Stimulated activated memory B cell treated with anti-CD40 and anti-IgM and Interleukin-4, amounts not matched to agents 10 μg/mL and 1 μg/mL and 100 μg/mL, for 72 hours (primary cell): ENCODE results near the gene KLRD1.
"Not testable (repeated sequence)": the region's sequence is repeated elsewhere in the genome, so short reads cannot be mapped to it uniquely, and the experiment has no call there.

Source experiments
- ATAC-seq: fragments of 150-1000 bp; cut with Tn5 transposase; 2 replicates; pipeline ENCODE4 v1.10.0; 2021
- H3K27ac Mint-ChIP-seq: one replicate; pipeline ENCODE4 v1.8.0; 2022; ENCODE audit warnings: mild to moderate bottlenecking, mixed read lengths
- H3K27me3 Mint-ChIP-seq: one replicate; pipeline ENCODE4 v1.8.0; 2022; ENCODE audit warnings: mixed read lengths
- H3K36me3 Mint-ChIP-seq: one replicate; pipeline ENCODE4 v1.8.0; 2022; ENCODE audit warnings: mixed read lengths
- H3K4me1 Mint-ChIP-seq: one replicate; pipeline ENCODE4 v1.8.0; 2022; ENCODE audit warnings: mixed read lengths
- H3K4me3 Mint-ChIP-seq: one replicate; pipeline ENCODE4 v1.8.0; 2022; ENCODE audit warnings: mild to moderate bottlenecking, moderate library complexity, mixed read lengths
- H3K9me3 Mint-ChIP-seq: one replicate; pipeline ENCODE4 v1.8.0; 2022; ENCODE audit warnings: mixed read lengths

The KLRD1 gene

DNA sequence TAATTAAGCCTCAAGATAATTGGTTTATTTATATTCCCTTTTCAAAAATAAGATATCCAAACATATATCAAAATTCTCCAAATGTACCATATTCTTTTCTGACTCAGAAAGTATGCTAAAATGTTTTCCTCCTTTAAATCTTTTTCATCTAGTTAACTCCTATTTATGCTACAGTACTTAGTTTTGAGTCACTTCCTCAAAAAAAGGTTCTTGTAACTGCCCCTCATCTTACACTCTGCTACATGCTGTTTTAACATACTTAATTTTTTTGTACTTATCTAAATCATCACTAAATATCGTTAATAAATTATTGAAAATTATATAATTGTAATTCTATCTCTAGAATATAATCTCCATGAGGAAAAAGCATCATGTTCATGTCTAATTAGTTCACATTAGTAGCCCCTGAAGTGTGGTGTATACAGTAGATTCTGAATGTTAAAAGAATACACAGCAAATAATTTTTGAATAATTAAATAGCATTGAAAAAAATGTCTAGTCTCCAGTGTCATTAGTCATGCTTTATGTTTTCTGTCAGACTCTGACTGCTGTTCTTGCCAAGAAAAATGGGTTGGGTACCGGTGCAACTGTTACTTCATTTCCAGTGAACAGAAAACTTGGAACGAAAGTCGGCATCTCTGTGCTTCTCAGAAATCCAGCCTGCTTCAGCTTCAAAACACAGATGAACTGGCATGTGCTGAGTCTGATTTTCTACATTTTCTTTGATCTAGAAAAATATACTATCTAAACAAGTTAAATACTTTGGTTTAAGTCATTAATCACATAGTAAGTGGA, 3.5 kb downstream of the KLRD1 start:
- no peak overlapping the region for H3K4me3 Mint-ChIP-seq
- no peaks in the 10 kb centered on the region for H3K9me3 Mint-ChIP-seq
- no peaks in the 10 kb centered on the region for H3K27me3 Mint-ChIP-seq
- ATAC-seq = no peak
- no peaks in the 10 kb centered on the region for H3K4me1 Mint-ChIP-seq
- H3K27ac Mint-ChIP-seq = no peak overlapping the region
- no peaks in the 10 kb centered on the region for H3K36me3 Mint-ChIP-seq

DNA sequence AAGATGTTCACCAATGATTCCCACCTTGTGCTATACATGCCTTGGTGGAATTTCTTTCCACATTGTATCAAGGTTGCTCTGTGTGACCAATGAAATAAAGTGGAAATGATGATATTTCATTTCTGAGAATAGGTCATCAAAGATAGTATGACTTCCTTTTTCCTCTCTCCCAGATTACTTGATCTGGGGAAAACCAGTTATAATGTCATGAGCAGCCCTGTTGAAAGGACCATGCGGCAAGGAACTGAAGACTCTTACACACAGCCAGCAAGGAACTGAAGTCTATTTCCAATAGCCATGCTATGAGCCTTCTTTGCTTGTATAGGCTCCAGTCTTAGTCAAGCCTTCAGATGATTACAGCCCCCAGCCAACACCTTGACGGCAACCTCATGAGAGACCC, 11.7 kb downstream of the KLRD1 start:
- no peaks in the 10 kb centered on the region for H3K36me3 Mint-ChIP-seq
- H3K4me1 Mint-ChIP-seq = peaks cover 10% of the 10 kb centered on the region
- H3K27me3 Mint-ChIP-seq = peaks cover 16% of the 10 kb centered on the region
- no peak overlapping the region for H3K4me3 Mint-ChIP-seq
- no peak for ATAC-seq
- H3K9me3 Mint-ChIP-seq = no peaks in the 10 kb centered on the region
- no peak overlapping the region for H3K27ac Mint-ChIP-seq

DNA sequence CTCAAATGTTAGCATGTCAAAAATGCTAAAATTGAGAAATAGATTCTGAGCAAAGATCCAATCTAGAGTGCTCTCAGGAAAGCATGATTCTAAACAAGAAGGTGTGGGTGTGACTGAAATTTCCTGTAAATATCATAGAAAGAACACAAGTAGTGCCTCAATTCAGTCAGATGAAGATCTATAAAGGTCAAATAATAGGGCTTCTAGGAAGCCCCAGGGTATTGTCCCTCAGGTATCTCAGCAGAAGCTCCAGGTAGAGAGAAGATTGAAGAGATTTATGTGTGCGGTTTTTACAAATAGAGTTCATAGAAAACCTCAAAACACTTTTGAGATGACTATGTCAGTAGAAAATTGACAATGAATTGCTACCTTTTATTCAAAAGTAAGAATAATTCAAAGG, 13.0 kb downstream of the KLRD1 start:
- H3K4me3 Mint-ChIP-seq = no peak overlapping the region
- peak; percentile 70 for ATAC-seq
- peaks cover 10% of the 10 kb centered on the region for H3K4me1 Mint-ChIP-seq
- peaks cover 23% of the 10 kb centered on the region for H3K27me3 Mint-ChIP-seq
- no peaks in the 10 kb centered on the region for H3K9me3 Mint-ChIP-seq
- no peak overlapping the region for H3K27ac Mint-ChIP-seq
- H3K36me3 Mint-ChIP-seq = no peaks in the 10 kb centered on the region

DNA sequence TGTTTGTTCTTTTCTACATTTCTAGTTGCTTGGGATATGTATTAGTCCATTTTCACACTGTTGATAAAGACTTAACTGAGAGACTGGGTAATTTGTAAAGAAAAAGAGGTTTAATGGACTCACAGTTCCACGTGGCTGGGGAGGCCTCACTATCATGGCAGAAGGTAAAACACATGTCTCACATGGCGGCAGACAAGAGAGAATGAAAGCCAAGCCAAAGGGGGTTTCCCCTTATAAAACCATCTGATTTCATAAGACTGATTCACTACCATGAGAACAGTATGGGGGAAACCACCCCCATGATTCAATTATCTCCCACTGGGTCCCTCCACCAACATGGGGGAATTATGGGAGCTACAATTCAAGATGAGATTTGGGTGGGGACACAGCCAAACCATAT, 21.0 kb downstream of the KLRD1 start:
- not testable (repeated sequence) for H3K4me1 Mint-ChIP-seq, H3K36me3 Mint-ChIP-seq, H3K9me3 Mint-ChIP-seq, H3K27ac Mint-ChIP-seq, ATAC-seq, H3K4me3 Mint-ChIP-seq
- H3K27me3 Mint-ChIP-seq = peaks cover 14% of the 10 kb centered on the region

DNA sequence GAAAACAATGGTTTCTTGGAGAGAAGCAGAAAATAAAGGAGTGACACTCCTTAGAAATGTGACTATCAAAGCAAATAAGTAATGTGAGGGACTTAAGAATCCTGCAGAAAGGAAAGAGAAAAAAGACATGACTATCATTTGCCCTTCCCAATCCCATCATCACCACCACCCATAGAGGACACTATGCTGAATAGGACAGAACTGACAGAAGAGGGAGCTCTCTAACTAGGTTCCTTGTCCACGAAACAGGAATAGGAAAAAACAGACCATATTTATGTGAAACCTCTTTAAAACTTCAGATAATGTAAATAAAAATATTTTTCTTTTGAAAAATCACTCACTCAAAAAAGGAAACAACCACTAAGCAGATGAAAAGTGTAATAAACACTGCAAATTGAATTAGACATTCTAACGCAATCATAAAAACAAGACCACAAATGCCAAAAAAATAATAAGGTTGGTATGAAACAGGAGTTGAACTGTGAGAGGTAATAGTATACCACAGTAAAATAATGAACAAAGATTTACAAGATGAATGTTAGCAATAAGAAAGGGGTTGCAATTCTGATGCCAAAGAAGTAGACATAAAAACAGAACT, 24.1 kb downstream of the KLRD1 start:
- Mint-ChIP-seq H3K4me1 (no peaks in the 10 kb centered on the region), H3K36me3 (no peaks in the 10 kb centered on the region), H3K9me3 (no peaks in the 10 kb centered on the region), H3K27ac (no peak overlapping the region), H3K4me3 (no peak overlapping the region), H3K27me3 (no peaks in the 10 kb centered on the region)
- no peak for ATAC-seq

DNA sequence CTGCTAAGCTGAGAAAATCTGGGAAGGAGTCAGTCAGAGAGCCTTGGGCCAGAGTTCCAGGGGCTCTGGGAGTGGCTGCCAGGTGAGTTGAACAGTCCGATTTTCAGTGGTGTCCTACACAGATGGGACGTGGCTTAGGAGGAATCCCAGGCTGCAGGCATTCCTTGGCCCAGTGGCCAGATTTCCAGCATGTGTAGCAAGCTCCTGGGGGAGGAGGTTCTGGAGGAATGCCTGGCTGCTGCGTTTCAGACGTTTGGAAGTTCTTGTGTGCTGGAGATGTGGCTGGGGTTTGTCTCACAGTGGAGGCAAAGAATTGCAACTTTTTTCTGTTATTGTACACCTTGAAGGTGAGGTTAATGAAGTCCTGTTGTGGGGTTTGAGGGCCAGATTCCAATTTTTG, 28.5 kb downstream of the KLRD1 start:
- not testable (repeated sequence) for H3K4me3 Mint-ChIP-seq, H3K27me3 Mint-ChIP-seq, H3K36me3 Mint-ChIP-seq, ATAC-seq, H3K4me1 Mint-ChIP-seq, H3K9me3 Mint-ChIP-seq, H3K27ac Mint-ChIP-seq

DNA sequence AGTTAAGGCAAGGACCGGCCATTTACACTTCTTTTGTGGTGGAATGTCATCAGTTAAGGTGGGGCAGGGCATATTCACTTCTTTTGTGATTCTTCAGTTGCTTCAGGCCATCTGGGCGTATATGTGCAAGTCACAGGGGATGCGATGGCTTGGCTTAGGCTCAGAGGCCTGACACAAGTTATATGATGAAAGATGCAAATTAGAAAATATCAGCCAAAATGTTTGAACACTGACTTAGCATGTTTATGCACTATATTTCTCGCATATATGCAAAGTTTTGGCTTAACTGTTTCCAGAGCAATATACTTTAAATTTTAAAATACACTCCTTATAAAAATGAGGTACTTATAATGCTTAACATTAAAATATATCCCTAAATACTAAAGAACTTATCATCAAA, 30.8 kb downstream of the KLRD1 start:
- not testable (repeated sequence) for H3K4me1 Mint-ChIP-seq, H3K27me3 Mint-ChIP-seq, H3K4me3 Mint-ChIP-seq, H3K27ac Mint-ChIP-seq, ATAC-seq, H3K36me3 Mint-ChIP-seq, H3K9me3 Mint-ChIP-seq

DNA sequence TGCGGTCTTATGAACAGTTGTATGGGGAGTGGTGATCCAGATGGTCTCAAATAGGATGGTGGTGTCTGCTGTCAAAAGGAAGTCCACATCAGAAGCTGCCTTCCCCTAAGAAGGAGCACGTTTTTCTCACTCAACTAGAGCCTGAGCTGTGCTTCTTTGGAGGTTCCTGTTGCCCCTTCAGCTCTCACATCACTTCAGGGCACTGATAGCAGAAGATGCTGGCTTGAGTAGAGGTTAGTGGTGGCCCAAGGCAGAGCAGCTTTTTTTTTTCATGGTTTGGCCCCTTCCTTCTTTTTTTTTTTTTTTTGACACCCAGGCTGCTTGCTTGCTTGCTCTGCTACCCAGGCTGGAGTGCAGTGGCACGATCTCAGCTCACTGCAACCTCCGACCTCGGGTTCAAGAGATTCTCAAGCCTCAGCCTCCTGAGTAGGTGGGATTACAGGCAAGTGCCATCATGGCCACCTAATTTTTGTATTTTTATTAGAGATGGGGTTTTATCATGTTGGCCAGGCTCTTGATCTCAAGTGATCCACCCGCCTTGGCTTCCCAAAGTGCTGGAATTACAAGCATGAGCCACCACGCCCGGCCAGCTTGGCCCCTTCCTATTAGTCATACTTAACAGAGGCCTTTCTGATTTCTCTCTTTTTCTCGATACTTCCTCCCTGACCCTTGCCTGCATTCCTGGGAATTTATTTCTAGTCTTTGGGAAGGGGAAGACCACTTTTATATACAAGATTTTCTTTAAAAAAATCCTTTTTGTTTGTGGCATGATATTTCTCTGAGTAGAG, 31.6 kb downstream of the KLRD1 start:
- H3K4me3 Mint-ChIP-seq = no peak overlapping the region
- no peaks in the 10 kb centered on the region for H3K36me3 Mint-ChIP-seq
- H3K9me3 Mint-ChIP-seq = peaks cover 7% of the 10 kb centered on the region
- H3K27ac Mint-ChIP-seq = no peak overlapping the region
- peaks cover 8% of the 10 kb centered on the region for H3K4me1 Mint-ChIP-seq
- no peak for ATAC-seq
- no peaks in the 10 kb centered on the region for H3K27me3 Mint-ChIP-seq

DNA sequence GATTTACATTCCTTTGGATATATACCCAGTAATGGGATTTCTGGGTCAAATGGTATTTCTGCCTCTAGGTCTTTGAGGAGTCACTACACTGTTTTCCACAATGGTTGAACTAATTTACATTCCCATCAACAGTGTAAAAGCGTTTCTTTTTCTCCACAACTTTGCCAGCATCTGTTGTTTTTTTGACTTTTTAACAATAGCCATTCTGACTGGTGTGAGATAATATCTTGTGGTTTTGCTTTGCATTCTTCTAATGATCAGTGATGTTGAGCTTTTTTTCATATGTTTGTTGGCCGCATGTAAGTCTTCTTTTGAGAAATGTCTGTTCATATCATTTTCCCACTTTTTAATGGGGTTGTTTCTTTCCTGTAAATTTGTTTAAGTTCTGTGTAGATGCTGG, 33.3 kb downstream of the KLRD1 start:
- H3K27ac Mint-ChIP-seq, ATAC-seq, H3K36me3 Mint-ChIP-seq, H3K4me3 Mint-ChIP-seq, H3K9me3 Mint-ChIP-seq, H3K4me1 Mint-ChIP-seq, H3K27me3 Mint-ChIP-seq: not testable (repeated sequence)

DNA sequence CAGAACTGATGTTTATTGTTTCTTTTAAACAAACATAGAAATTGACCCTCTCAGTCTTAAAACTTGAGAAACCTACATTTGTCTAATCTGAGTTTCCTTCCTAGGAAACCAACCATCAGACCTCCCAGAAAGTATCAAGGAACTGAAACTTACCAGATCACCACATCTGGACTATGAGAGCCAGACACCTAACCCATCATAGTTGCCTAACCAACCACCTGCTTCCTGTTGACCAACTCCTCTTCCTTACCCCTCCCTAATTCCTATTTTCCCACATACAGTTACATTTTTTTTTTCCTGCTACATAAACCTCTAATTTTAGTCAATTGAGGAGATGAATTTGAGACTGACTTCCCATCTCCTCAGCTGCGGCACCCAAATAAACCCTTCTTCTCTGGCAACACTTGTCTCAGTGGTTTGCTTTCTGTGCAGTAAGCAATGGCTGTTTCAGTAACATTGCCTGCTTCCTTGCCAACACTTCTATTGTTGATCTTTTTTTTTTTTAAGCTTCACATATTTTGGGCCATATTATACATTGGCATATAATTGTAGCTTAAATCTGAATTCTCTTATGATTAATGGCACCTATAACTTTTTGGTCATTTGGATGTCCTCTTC, 34.3 kb downstream of the KLRD1 start:
- ATAC-seq = peak; percentile 63
- H3K27me3 Mint-ChIP-seq = no peaks in the 10 kb centered on the region
- H3K9me3 Mint-ChIP-seq = peaks cover 7% of the 10 kb centered on the region
- no peaks in the 10 kb centered on the region for H3K36me3 Mint-ChIP-seq
- no peak overlapping the region for H3K4me3 Mint-ChIP-seq
- H3K27ac Mint-ChIP-seq = peak overlapping the region; percentile 53
- H3K4me1 Mint-ChIP-seq = peaks cover 8% of the 10 kb centered on the region

DNA sequence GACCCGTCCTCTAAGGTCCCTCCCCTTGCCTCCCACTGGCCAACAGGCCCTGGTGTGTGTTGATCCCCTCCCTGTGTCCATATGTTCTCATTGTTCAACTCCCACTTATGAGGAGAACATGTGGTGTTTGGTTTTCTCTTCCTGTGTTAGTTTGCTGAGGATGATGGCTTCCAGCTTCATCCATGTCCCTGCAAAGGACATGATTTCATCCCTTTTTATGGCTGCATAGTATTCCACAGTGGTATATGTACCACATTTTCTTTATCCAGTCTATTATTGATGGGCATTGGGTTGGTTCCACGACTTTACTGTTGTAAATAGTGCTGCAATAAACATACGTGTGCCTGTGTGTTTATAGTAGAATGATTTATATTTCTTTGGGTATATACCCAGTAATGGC, 43.8 kb downstream of the KLRD1 start:
- H3K27ac Mint-ChIP-seq, H3K36me3 Mint-ChIP-seq, H3K4me3 Mint-ChIP-seq, ATAC-seq, H3K4me1 Mint-ChIP-seq: not testable (repeated sequence)
- H3K9me3 Mint-ChIP-seq = peaks cover 12% of the 10 kb centered on the region
- H3K27me3 Mint-ChIP-seq = peaks cover 30% of the 10 kb centered on the region

DNA sequence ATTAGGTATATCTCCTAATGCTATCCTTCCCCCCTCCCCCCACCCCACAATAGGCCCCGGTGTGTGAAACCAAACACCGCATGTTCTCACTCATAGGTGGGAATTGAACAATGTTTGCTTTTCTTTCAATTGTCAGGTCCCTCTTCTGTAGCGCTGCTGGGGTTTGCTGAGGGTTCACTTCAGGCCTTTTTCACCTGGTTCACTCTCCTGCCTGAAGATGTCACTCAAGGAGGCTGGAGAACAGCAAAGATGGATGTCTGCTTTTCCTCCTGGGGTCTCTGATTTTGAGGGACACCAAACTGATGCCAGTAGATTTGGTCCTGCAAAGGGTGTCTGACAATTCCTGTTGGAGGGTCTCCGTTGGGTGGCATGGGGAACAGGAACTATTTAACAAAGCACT, 46.4 kb downstream of the KLRD1 start:
- Mint-ChIP-seq H3K9me3 (peaks cover 8% of the 10 kb centered on the region), H3K27me3 (peaks cover 30% of the 10 kb centered on the region), H3K36me3 (no peaks in the 10 kb centered on the region), H3K4me3 (no peak overlapping the region), H3K4me1 (no peaks in the 10 kb centered on the region), H3K27ac (no peak overlapping the region)
- no peak for ATAC-seq

DNA sequence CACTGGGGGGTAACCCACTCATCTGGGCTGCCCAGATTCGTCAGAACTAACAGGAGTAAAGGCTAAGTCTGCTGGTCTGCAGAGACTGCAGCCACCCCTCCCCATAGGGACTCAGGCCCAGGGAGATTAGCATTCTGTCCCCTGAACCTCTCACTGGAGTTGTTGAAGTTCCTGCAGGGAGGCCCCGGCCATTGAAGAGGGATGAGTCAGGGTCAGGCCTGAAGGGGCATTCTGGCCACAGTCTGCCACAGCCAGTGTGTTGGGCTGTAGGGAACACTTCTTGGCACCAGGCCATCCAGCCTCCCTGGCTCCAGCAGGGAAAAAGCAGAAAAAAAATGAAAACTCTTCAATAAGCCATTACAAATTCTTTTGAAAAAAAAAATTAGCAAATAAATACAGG, 46.8 kb downstream of the KLRD1 start:
- Mint-ChIP-seq H3K36me3 (no peaks in the 10 kb centered on the region), H3K4me3 (no peak overlapping the region), H3K27me3 (peaks cover 30% of the 10 kb centered on the region), H3K27ac (no peak overlapping the region), H3K4me1 (no peaks in the 10 kb centered on the region), H3K9me3 (peaks cover 8% of the 10 kb centered on the region)
- ATAC-seq = no peak

DNA sequence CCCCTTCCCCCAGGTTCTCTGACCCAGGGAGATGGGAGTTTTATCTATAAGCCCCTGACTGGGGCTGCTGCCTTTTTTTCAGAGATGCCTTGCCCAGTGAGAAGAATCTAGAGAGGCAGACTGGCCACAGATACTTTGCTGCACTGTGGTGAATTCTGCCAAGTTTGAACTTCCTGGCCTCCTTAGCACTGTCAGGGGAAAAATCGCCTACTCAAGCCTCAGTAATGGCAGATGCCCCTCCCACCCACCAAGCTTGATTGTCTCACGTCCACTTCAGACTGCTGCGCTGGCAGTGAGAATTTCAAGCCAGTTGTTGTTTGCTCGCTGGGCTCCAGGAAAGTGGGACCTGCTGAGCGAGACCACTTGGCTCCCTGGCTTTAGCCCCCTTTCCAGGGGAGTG, 50.5 kb downstream of the KLRD1 start:
- Mint-ChIP-seq H3K4me1 (no peaks in the 10 kb centered on the region), H3K36me3 (no peaks in the 10 kb centered on the region), H3K9me3 (peaks cover 3% of the 10 kb centered on the region), H3K4me3 (no peak overlapping the region), H3K27ac (no peak overlapping the region), H3K27me3 (peaks cover 14% of the 10 kb centered on the region)
- no peak for ATAC-seq

DNA sequence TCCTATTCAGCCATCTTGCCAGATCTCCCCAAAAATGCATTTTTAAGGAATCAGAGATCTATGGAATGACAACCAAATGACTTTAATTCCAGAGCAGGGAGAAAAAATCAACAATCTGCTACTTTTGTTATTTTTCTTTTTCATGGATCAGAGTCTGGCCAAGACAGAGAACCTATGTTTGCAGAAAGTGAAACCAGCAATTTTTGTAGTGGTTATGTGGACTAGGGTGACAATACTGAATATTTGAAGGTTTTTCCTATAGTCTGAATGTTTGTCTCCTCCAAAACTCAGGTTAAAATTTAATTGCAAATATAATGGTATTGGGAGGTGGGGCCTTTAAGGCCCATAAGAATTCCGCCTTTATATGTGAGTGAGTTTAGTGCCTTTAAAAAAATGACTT, 51.3 kb downstream of the KLRD1 start:
- Mint-ChIP-seq H3K27ac (no peak overlapping the region), H3K9me3 (peaks cover 3% of the 10 kb centered on the region), H3K4me3 (no peak overlapping the region), H3K27me3 (peaks cover 6% of the 10 kb centered on the region), H3K36me3 (no peaks in the 10 kb centered on the region), H3K4me1 (no peaks in the 10 kb centered on the region)
- ATAC-seq = no peak
